HEK293 (cell line): Measurements from ENCODE around the gene MVP.

Source experiments
- CTCF ChIA-PET: fragments of 350-600 bp; formaldehyde crosslinking; extraction: SDS; loops from one replicate; lab custom pipeline; 2021; ENCODE audit warnings: antibody characterized with exemption; lab: Yijun Ruan, JAX
- POLR2A ChIA-PET: fragments of 300-600 bp; formaldehyde crosslinking; extraction: SDS; loops from one replicate; lab custom pipeline; 2020; ENCODE audit warnings: antibody characterized with exemption, inconsistent platforms; lab: Yijun Ruan, JAX
- H3K27ac ChIP-seq: fragments of 200-500 bp; sonication (Bioruptor generic); 2 replicates; pipeline ENCODE4 v1.5.1; 2014; ENCODE audit warnings: low read depth, low read length, control low read depth, inconsistent platforms; ENCODE audit errors: extremely low read depth
- H3K36me3 ChIP-seq, 2 experiments: fragments of 200-500 bp in 1 of 2; sonication (Bioruptor generic) in 1 of 2; 1 replicate in 1 of 2; 2 replicates in 1 of 2; pipeline ENCODE4 v1.5.1; 2014 to 2017; ENCODE audit warnings: inconsistent platforms in 2 of 2, low read length in 2 of 2; ENCODE audit not compliant: control insufficient read depth in 2 of 2, insufficient read depth in 1 of 2
- H3K4me1 ChIP-seq: fragments of 200-500 bp; sonication (Bioruptor generic); 2 replicates; pipeline ENCODE4 v1.5.1; 2014; ENCODE audit warnings: mild to moderate bottlenecking, low read length, inconsistent platforms; ENCODE audit not compliant: control insufficient read depth, insufficient read depth
- H3K4me3 ChIP-seq: 2 replicates; pipeline ENCODE4 v1.5.1; 2011; ENCODE audit warnings: low read depth, mild to moderate bottlenecking, control low read depth, low read length, moderate library complexity
- H3K9me3 ChIP-seq: fragments of 200-500 bp; sonication (Bioruptor generic); 2 replicates; pipeline ENCODE4 v1.5.1; 2014; ENCODE audit warnings: low read depth, low read length, inconsistent platforms; ENCODE audit not compliant: control insufficient read depth, insufficient read depth
- GLI4 ChIP-seq: fragments of 450-650 bp; formaldehyde crosslinking; IDR thresholded peaks from 2 replicates; pipeline ENCODE4 v1.5.1; 2016; ENCODE audit warnings: missing biosample characterization, missing genetic modification characterization
- GLIS1 ChIP-seq: fragments of 450-650 bp; formaldehyde crosslinking; IDR thresholded peaks from 2 replicates; pipeline ENCODE4 v1.5.1; 2016; ENCODE audit warnings: missing biosample characterization, missing genetic modification characterization
- HOXD13 ChIP-seq: sonication (generic); formaldehyde crosslinking; IDR thresholded peaks from 2 replicates; pipeline ENCODE4 v1.8.0; 2022; ENCODE audit warnings: missing genetic modification reagents, borderline replicate concordance
- IKZF3 ChIP-seq: fragments of 450-650 bp; IDR thresholded peaks from 2 replicates; pipeline ENCODE4 v1.5.0; 2018; ENCODE audit warnings: missing biosample characterization, mild to moderate bottlenecking, missing genetic modification characterization, moderate library complexity
- SP7 ChIP-seq: fragments of 450-650 bp; formaldehyde crosslinking; IDR thresholded peaks from 2 replicates; pipeline ENCODE4 v1.5.1; 2016; ENCODE audit warnings: missing biosample characterization, missing genetic modification characterization
- YY2 ChIP-seq: fragments of 450-650 bp; formaldehyde crosslinking; IDR thresholded peaks from 2 replicates; pipeline ENCODE4 v1.5.1; 2016; ENCODE audit warnings: missing biosample characterization, missing genetic modification characterization
- ZBTB7A ChIP-seq: fragments of 450-650 bp; formaldehyde crosslinking; IDR thresholded peaks from 2 replicates; pipeline ENCODE4 v1.5.1; 2016; ENCODE audit warnings: low read depth, missing biosample characterization, missing genetic modification characterization
- ZBTB8A ChIP-seq: fragments of 450-650 bp; formaldehyde crosslinking; IDR thresholded peaks from 2 replicates; pipeline ENCODE4 v1.5.1; 2016; ENCODE audit warnings: missing biosample characterization, missing genetic modification characterization
- ZFHX2 ChIP-seq: fragments of 450-650 bp; formaldehyde crosslinking; conservative IDR thresholded peaks from 2 replicates; pipeline ENCODE4 v1.5.1; 2016; ENCODE audit warnings: missing biosample characterization, missing genetic modification characterization
- ZFP3 ChIP-seq: fragments of 450-650 bp; formaldehyde crosslinking; IDR thresholded peaks from 2 replicates; pipeline ENCODE4 v1.5.1; 2016; ENCODE audit warnings: low read depth, missing biosample characterization, missing genetic modification characterization
- ZIC2 ChIP-seq: fragments of 450-650 bp; formaldehyde crosslinking; IDR thresholded peaks from 2 replicates; pipeline ENCODE4 v1.5.1; 2016; ENCODE audit warnings: missing biosample characterization, missing genetic modification characterization
- ZNF121 ChIP-seq: fragments of 450-650 bp; formaldehyde crosslinking; IDR thresholded peaks from 2 replicates; pipeline ENCODE4 v1.5.1; 2016; ENCODE audit warnings: missing biosample characterization, missing genetic modification characterization
- ZNF148 ChIP-seq: fragments of 450-650 bp; formaldehyde crosslinking; IDR thresholded peaks from 2 replicates; pipeline ENCODE4 v1.5.0; 2017; ENCODE audit warnings: missing biosample characterization, missing genetic modification characterization, borderline replicate concordance
- ZNF214 ChIP-seq: fragments of 450-650 bp; formaldehyde crosslinking; IDR thresholded peaks from 2 replicates; pipeline ENCODE4 v1.5.1; 2017; ENCODE audit warnings: missing biosample characterization, mild to moderate bottlenecking, missing genetic modification characterization, borderline replicate concordance
- ZNF266 ChIP-seq: fragments of 450-650 bp; formaldehyde crosslinking; IDR thresholded peaks from 2 replicates; pipeline ENCODE4 v1.5.1; 2016; ENCODE audit warnings: missing biosample characterization, missing genetic modification characterization, low read depth
- ZNF311 ChIP-seq: fragments of 450-650 bp; formaldehyde crosslinking; IDR thresholded peaks from 2 replicates; pipeline ENCODE4 v1.5.1; 2017; ENCODE audit warnings: missing biosample characterization, missing genetic modification characterization, borderline replicate concordance
- ZNF324 ChIP-seq: fragments of 450-650 bp; formaldehyde crosslinking; IDR thresholded peaks from 2 replicates; pipeline ENCODE4 v1.5.1; 2016; ENCODE audit warnings: missing biosample characterization, missing genetic modification characterization
- ZNF335 ChIP-seq: fragments of 450-650 bp; formaldehyde crosslinking; conservative IDR thresholded peaks from 2 replicates; pipeline ENCODE4 v1.5.1; 2016; ENCODE audit warnings: missing biosample characterization, missing genetic modification characterization
- ZNF350 ChIP-seq: fragments of 450-650 bp; formaldehyde crosslinking; IDR thresholded peaks from 2 replicates; pipeline ENCODE4 v1.5.0; 2017; ENCODE audit warnings: missing biosample characterization, mild to moderate bottlenecking, missing genetic modification characterization
- ZNF416 ChIP-seq: fragments of 450-650 bp; formaldehyde crosslinking; IDR thresholded peaks from 2 replicates; pipeline ENCODE4 v1.5.1; 2016; ENCODE audit warnings: missing biosample characterization, missing genetic modification characterization
- ZNF639 ChIP-seq: fragments of 450-650 bp; formaldehyde crosslinking; IDR thresholded peaks from 2 replicates; pipeline ENCODE4 v1.5.1; 2016; ENCODE audit warnings: missing biosample characterization, missing genetic modification characterization
- ZNF660 ChIP-seq: fragments of 450-650 bp; IDR thresholded peaks from 2 replicates; pipeline ENCODE4 v1.5.1; 2018; ENCODE audit warnings: missing biosample characterization, mild to moderate bottlenecking, missing genetic modification characterization
- ZNF670 ChIP-seq: fragments of 450-650 bp; formaldehyde crosslinking; IDR thresholded peaks from 2 replicates; pipeline ENCODE4 v1.5.1; 2016; ENCODE audit warnings: missing biosample characterization, missing genetic modification characterization, low read depth
- ZNF76 ChIP-seq: fragments of 450-650 bp; formaldehyde crosslinking; IDR thresholded peaks from 2 replicates; pipeline ENCODE4; 2016; ENCODE audit warnings: low read depth, missing biosample characterization, missing genetic modification characterization, borderline replicate concordance
- ZNF792 ChIP-seq: fragments of 450-650 bp; formaldehyde crosslinking; IDR thresholded peaks from 2 replicates; pipeline ENCODE4 v1.5.1; 2016; ENCODE audit warnings: missing biosample characterization, missing genetic modification characterization
- ZSCAN16 ChIP-seq: fragments of 450-650 bp; formaldehyde crosslinking; IDR thresholded peaks from 2 replicates; pipeline ENCODE4 v1.5.1; 2016; ENCODE audit warnings: missing biosample characterization, missing genetic modification characterization
- TF ChIP-seq, protein P1 (sequence below): fragments of 450-650 bp; formaldehyde crosslinking; IDR thresholded peaks from 2 replicates; pipeline ENCODE4 v1.5.1; 2017; ENCODE audit warnings: missing biosample characterization, missing genetic modification characterization

MVP gene

GRCh38 chr16:29790183-29790948, 29.9 kb upstream of the MVP start, which contains the start of gene KIF22 (continued):
- no peak for TF ChIP-seq ZNF148 (tag by site-specific recombination)
- TF ChIP-seq ZSCAN16 (tag by site-specific recombination), result 0 out of 2 replicates have a peak, but pooled peaks have one; percentile 21
- peak; percentile 93 for TF ChIP-seq ZFHX2 (tag by site-specific recombination)
- peak; percentile 40; the same call in 1 of the 2 replicates for TF ChIP-seq ZIC2 (tag by site-specific recombination)
- TF ChIP-seq ZFP3 (tag by site-specific recombination), result no peak
- no peak for TF ChIP-seq ZNF266
- TF ChIP-seq ZNF350 (tag by site-specific recombination), result no peak
- TF ChIP-seq ZNF121, result peak; percentile 48; the same call in 1 of the 2 replicates
- peak; percentile 63; the same call in 1 of the 2 replicates for TF ChIP-seq GLIS1
- TF ChIP-seq ZNF660 (tag by site-specific recombination), result peak; percentile 90; the same call in 1 of the 2 replicates
- no peak for TF ChIP-seq ZNF670
- TF ChIP-seq ZBTB7A, result peak; percentile 69
- peak; percentile 79 for TF ChIP-seq SP7 (tag by site-specific recombination)
- TF ChIP-seq ZNF311 (tag by site-specific recombination), result no peak
- no peak; the same call in 1 of the 2 replicates for TF ChIP-seq HOXD13 (CRISPR knock-in tag)
- peak; percentile 91 for TF ChIP-seq ZBTB8A (tag by site-specific recombination)
- no peak for TF ChIP-seq ZNF416 (tag by site-specific recombination)
- TF ChIP-seq, all 188 proteins: peak for 56

GRCh38 chr16:29790949-29791844, 29.1 kb upstream of the MVP start:
- Histone ChIP-seq H3K4me1 (0 out of 2 replicates have a peak, but pooled peaks cover 2% of the 10 kb centered on the region), H3K9me3 (no peaks in the 10 kb centered on the region), H3K36me3 (peaks cover 0 to 18% of the 10 kb centered on the region in 2 experiments; a peak in 1 of 3 replicates), H3K27ac (peak overlapping the region; percentile 90), H3K4me3 (peak overlapping the region; percentile 93)
- CTCF ChIA-PET, result interaction anchor here (0.6 to 3.5 kb wide), 8 partner anchors 12 to 745 kb away, joined by 3 to 28 read pairs (median 5); partner anchors contain the start of gene ZG16
- POLR2A ChIA-PET, result interaction anchor here (0.8 to 2.7 kb wide), 14 partner anchors 9 to 182 kb away, joined by 3 to 31 read pairs (median 4); partner anchors contain the start of genes MAZ, PAGR1, PRRT2 and TAOK2
- TF ChIP-seq IKZF3 (tag by site-specific recombination), result no peak
- TF ChIP-seq ZNF76, result 0 out of 2 replicates have a peak, but pooled peaks have one; percentile 3
- TF ChIP-seq ZFP3 (tag by site-specific recombination), result no peak
- peak; percentile 70 for TF ChIP-seq ZNF335
- 0 out of 2 replicates have a peak, but pooled peaks have one; percentile 3 for TF ChIP-seq ZNF639 (tag by site-specific recombination)
- no peak; the same call in 1 of the 2 replicates for TF ChIP-seq YY2 (tag by site-specific recombination)
- TF ChIP-seq GLIS1, result no peak
- no peak for TF ChIP-seq ZNF792 (tag by site-specific recombination)
- TF ChIP-seq GLI4 (tag by site-specific recombination), result no peak
- TF ChIP-seq ZNF324 (tag by site-specific recombination), result 0 out of 2 replicates have a peak, but pooled peaks have one; percentile 9
- TF ChIP-seq, protein P1, sequence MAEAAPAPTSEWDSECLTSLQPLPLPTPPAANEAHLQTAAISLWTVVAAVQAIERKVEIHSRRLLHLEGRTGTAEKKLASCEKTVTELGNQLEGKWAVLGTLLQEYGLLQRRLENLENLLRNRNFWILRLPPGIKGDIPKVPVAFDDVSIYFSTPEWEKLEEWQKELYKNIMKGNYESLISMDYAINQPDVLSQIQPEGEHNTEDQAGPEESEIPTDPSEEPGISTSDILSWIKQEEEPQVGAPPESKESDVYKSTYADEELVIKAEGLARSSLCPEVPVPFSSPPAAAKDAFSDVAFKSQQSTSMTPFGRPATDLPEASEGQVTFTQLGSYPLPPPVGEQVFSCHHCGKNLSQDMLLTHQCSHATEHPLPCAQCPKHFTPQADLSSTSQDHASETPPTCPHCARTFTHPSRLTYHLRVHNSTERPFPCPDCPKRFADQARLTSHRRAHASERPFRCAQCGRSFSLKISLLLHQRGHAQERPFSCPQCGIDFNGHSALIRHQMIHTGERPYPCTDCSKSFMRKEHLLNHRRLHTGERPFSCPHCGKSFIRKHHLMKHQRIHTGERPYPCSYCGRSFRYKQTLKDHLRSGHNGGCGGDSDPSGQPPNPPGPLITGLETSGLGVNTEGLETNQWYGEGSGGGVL (tag by site-specific recombination), result peak; percentile 16; the same call in 1 of the 2 replicates
- TF ChIP-seq ZNF214 (tag by site-specific recombination), result no peak
